ENCODE data around the gene MINK1.

Gene MINK1

DNA sequence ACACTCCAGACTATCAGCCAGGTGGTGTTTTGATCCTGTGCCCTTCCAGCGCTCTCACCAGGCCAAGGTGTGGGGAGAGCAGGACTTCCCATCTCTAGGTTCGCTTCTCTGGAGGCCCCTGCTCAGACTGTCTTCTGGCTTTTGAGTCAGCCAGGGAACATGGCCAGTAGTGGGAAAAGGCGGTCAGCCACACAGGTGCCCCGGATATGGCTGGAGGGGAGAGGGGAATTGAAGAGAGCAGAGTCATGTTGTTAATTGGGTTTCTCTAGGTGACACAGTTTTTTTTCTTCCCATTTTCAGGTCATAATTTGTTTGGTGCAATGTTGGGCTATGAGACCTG lies 1.5 kb downstream of the MINK1 start:
- peak overlapping the region; percentile 93 for H3K4ac ChIP-seq (ENCODE audit: low read depth, low read length)
- H4K8ac ChIP-seq (ENCODE audit: low read depth, low read length), result no peak overlapping the region
- peak overlapping the region; percentile 98 for H3K4me2 ChIP-seq (ENCODE audit: low read length)
- no peaks in the 10 kb centered on the region for H3K9me3 ChIP-seq (ENCODE audit: insufficient read depth, low read depth, low read length)
- no peaks in the 10 kb centered on the region for H3K27me3 ChIP-seq (ENCODE audit: insufficient read depth, low read length)
- peak overlapping the region; percentile 6 for H4K12ac ChIP-seq (ENCODE audit: low read depth, low read length)
- H3K27ac ChIP-seq (ENCODE audit: low read depth, low read length), result peak overlapping the region; percentile 72
- peaks cover 13 to 22% of the 10 kb centered on the region in 2 experiments for H3K4me1 ChIP-seq (ENCODE audit: control insufficient read depth in 1 of 2, insufficient read depth in 2 of 2, low read length in 2 of 2)
- H3K18ac ChIP-seq (ENCODE audit: low read length), result peak overlapping the region; percentile 35
- H3K4me3 ChIP-seq (ENCODE audit: low read depth, low read length), result no peak overlapping the region
- no peak overlapping the region for H2BK12ac ChIP-seq (ENCODE audit: low read length)
- peaks cover 5 to 7% of the 10 kb centered on the region in 2 experiments for H3K36me3 ChIP-seq (ENCODE audit: control insufficient read depth in 1 of 2, insufficient read depth in 2 of 2, low read length in 2 of 2)
- peak overlapping the region; percentile 60 for H2AK5ac ChIP-seq (ENCODE audit: low read length)
- H3K79me1 ChIP-seq (ENCODE audit: low read length), result peaks cover 11% of the 10 kb centered on the region
- no peak overlapping the region for H2BK5ac ChIP-seq (ENCODE audit: low read depth, low read length, poor library complexity)
- peak overlapping the region; percentile 19 for H3K14ac ChIP-seq (ENCODE audit: low read length)
- H3K79me2 ChIP-seq (ENCODE audit: control insufficient read depth, insufficient read depth, low read length, poor library complexity), result peaks cover 31% of the 10 kb centered on the region
- no peak overlapping the region for H2AFZ ChIP-seq (ENCODE audit: insufficient read depth, low read length, poor library complexity)
- peak overlapping the region; percentile 82 for H3K23ac ChIP-seq (ENCODE audit: low read length)
- H2BK120ac ChIP-seq (ENCODE audit: insufficient read depth, low read length, poor library complexity), result no peak overlapping the region
- DNase-seq, result no peak
- H3K9ac ChIP-seq (ENCODE audit: low read length), result no peak overlapping the region
- WGBS (ENCODE audit: extremely low coverage, insufficient coverage, insufficient read length), result no CpG with 5 or more reads among the region's 4 CpGs
- H4K91ac ChIP-seq (ENCODE audit: low read depth, low read length), result no peak overlapping the region

DNA sequence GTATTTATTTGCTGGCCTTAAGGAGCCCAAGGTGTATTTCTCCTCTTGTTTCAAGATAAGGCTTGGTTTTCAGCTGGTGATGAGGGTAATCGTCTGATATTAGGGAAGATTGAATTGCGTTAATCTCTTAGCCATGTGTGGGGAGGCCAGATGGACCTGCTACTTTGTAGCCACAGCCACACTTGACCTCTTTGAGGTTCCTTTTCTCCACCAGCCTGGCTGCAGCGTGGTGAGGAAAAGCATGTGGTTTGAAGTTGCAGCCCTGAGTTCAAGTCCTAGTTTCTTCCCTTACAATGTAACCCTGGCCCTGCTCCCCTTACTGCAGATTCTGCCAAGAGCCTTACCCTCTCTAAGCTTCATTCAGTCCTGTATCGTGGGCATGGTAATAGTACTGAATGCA lies 3.1 kb downstream of the MINK1 start:
- Histone ChIP-seq H3K9me3 (ENCODE audit: insufficient read depth, low read depth, low read length) (no peaks in the 10 kb centered on the region), H2BK12ac (ENCODE audit: low read length) (no peak overlapping the region), H3K18ac (ENCODE audit: low read length) (no peak overlapping the region), H3K79me1 (ENCODE audit: low read length) (peaks cover 11% of the 10 kb centered on the region), H3K14ac (ENCODE audit: low read length) (no peak overlapping the region), H2AK5ac (ENCODE audit: low read length) (no peak overlapping the region), H4K91ac (ENCODE audit: low read depth, low read length) (no peak overlapping the region), H3K4ac (ENCODE audit: low read depth, low read length) (peak overlapping the region; percentile 61), H3K4me2 (ENCODE audit: low read length) (no peak overlapping the region), H4K8ac (ENCODE audit: low read depth, low read length) (no peak overlapping the region), H2BK120ac (ENCODE audit: insufficient read depth, low read length, poor library complexity) (no peak overlapping the region), H3K27me3 (ENCODE audit: insufficient read depth, low read length) (no peaks in the 10 kb centered on the region), H2AFZ (ENCODE audit: insufficient read depth, low read length, poor library complexity) (no peak overlapping the region), H3K79me2 (ENCODE audit: control insufficient read depth, insufficient read depth, low read length, poor library complexity) (peaks cover 31% of the 10 kb centered on the region), H3K23ac (ENCODE audit: low read length) (no peak overlapping the region), H3K27ac (ENCODE audit: low read depth, low read length) (no peak overlapping the region), H4K12ac (ENCODE audit: low read depth, low read length) (no peak overlapping the region), H3K4me1 (ENCODE audit: control insufficient read depth in 1 of 2, insufficient read depth in 2 of 2, low read length in 2 of 2) (peaks cover 13 to 24% of the 10 kb centered on the region in 2 experiments), H3K9ac (ENCODE audit: low read length) (no peak overlapping the region), H3K36me3 (ENCODE audit: control insufficient read depth in 1 of 2, insufficient read depth in 2 of 2, low read length in 2 of 2) (peaks cover 8 to 12% of the 10 kb centered on the region in 2 experiments), H3K4me3 (ENCODE audit: low read depth, low read length) (no peak overlapping the region), H2BK5ac (ENCODE audit: low read depth, low read length, poor library complexity) (no peak overlapping the region)
- WGBS (ENCODE audit: extremely low coverage, insufficient coverage, insufficient read length), result no CpG with 5 or more reads among the region's 4 CpGs
- no peak for DNase-seq

DNA sequence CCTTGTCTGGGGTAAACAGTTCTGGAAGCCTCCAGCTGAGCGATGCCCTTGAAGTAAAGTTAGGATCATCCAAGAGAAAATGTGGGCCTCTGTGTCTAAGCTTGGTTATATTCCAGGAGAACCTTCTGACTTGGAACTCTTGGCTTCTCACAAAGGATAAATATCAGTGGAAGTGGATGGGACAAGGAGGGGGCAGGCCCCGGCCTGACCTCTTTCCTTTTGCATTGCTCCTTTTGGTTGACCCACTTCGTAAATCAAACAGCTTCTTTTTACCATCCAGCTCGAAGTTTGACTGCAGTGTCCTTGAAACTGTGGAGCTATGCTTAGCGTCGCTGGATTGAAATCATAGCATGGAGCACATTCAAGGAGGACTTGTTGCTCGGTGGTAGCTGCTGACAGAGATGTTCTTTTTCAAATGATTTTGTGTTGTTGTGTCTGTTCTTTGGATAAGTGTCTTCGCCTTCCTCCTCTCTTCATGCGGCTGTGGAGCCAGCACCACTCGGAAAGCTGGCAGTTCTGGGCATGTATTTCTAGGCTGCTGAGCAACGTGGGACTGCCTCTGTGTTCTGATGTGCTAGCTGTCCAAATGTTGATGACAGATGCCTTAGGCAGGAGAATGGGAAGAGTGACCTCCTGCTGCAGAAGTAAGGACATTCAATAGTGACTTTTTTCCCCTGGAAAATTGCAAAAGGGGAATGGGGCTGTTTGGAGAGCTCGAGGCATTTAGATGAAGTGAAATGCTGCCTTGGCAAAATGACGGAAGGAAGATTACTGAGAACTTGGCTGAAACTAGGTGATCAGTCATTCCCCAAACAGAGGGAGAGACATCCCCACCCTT lies 4.5 kb downstream of the MINK1 start:
- Histone ChIP-seq H3K79me1 (ENCODE audit: low read length) (peaks cover 11% of the 10 kb centered on the region), H3K4me2 (ENCODE audit: low read length) (no peak overlapping the region), H4K12ac (ENCODE audit: low read depth, low read length) (no peak overlapping the region), H3K4me1 (ENCODE audit: control insufficient read depth in 1 of 2, insufficient read depth in 2 of 2, low read length in 2 of 2) (peaks cover 13 to 24% of the 10 kb centered on the region in 2 experiments), H3K23ac (ENCODE audit: low read length) (no peak overlapping the region), H3K9me3 (ENCODE audit: insufficient read depth, low read depth, low read length) (no peaks in the 10 kb centered on the region), H3K18ac (ENCODE audit: low read length) (no peak overlapping the region), H3K79me2 (ENCODE audit: control insufficient read depth, insufficient read depth, low read length, poor library complexity) (peaks cover 31% of the 10 kb centered on the region), H3K27ac (ENCODE audit: low read depth, low read length) (no peak overlapping the region), H2AFZ (ENCODE audit: insufficient read depth, low read length, poor library complexity) (no peak overlapping the region), H4K91ac (ENCODE audit: low read depth, low read length) (no peak overlapping the region), H2BK12ac (ENCODE audit: low read length) (no peak overlapping the region), H3K27me3 (ENCODE audit: insufficient read depth, low read length) (no peaks in the 10 kb centered on the region), H2AK5ac (ENCODE audit: low read length) (no peak overlapping the region), H3K14ac (ENCODE audit: low read length) (no peak overlapping the region), H3K4me3 (ENCODE audit: low read depth, low read length) (no peak overlapping the region), H4K8ac (ENCODE audit: low read depth, low read length) (no peak overlapping the region), H3K4ac (ENCODE audit: low read depth, low read length) (peak overlapping the region; percentile 59), H2BK120ac (ENCODE audit: insufficient read depth, low read length, poor library complexity) (no peak overlapping the region), H2BK5ac (ENCODE audit: low read depth, low read length, poor library complexity) (no peak overlapping the region), H3K9ac (ENCODE audit: low read length) (no peak overlapping the region), H3K36me3 (ENCODE audit: control insufficient read depth in 1 of 2, insufficient read depth in 2 of 2, low read length in 2 of 2) (peaks cover 8 to 13% of the 10 kb centered on the region in 2 experiments)
- no CpG with 5 or more reads among the region's 13 CpGs for WGBS (ENCODE audit: extremely low coverage, insufficient coverage, insufficient read length)
- no peak for DNase-seq

DNA sequence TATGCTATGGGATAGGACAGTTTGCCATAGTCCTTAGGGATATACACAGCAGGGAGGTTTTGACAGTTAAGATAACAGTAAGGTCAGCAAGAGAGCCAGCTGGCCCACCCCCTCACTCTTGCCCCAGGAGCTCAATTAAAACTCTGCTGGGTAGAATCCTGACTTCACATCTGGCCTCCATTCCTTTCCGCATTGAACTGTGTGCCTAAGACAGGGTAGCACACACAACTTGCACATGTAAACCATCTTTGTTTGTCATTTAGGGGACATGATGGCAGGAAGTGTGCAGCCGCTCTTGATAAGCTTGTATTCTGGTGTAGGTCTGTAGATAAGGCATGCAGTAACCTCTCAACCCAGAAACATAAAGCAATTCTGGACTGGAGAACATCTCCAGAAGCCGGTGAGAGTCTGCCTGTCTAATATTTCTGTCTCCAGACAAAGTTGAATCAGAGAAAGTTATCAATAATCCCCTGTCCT lies 5.2 kb downstream of the MINK1 start:
- Histone ChIP-seq H2BK120ac (ENCODE audit: insufficient read depth, low read length, poor library complexity) (no peak overlapping the region), H4K12ac (ENCODE audit: low read depth, low read length) (no peak overlapping the region), H3K4ac (ENCODE audit: low read depth, low read length) (peak overlapping the region; percentile 59), H3K4me2 (ENCODE audit: low read length) (no peak overlapping the region), H3K4me1 (ENCODE audit: control insufficient read depth in 1 of 2, insufficient read depth in 2 of 2, low read length in 2 of 2) (peaks cover 13 to 24% of the 10 kb centered on the region in 2 experiments), H2AK5ac (ENCODE audit: low read length) (no peak overlapping the region), H4K91ac (ENCODE audit: low read depth, low read length) (no peak overlapping the region), H2BK12ac (ENCODE audit: low read length) (no peak overlapping the region), H2BK5ac (ENCODE audit: low read depth, low read length, poor library complexity) (no peak overlapping the region), H3K36me3 (ENCODE audit: control insufficient read depth in 1 of 2, insufficient read depth in 2 of 2, low read length in 2 of 2) (peaks cover 8 to 13% of the 10 kb centered on the region in 2 experiments), H3K9ac (ENCODE audit: low read length) (no peak overlapping the region), H3K27me3 (ENCODE audit: insufficient read depth, low read length) (no peaks in the 10 kb centered on the region), H3K18ac (ENCODE audit: low read length) (no peak overlapping the region), H3K79me1 (ENCODE audit: low read length) (peaks cover 6% of the 10 kb centered on the region), H3K23ac (ENCODE audit: low read length) (no peak overlapping the region), H3K14ac (ENCODE audit: low read length) (no peak overlapping the region), H3K4me3 (ENCODE audit: low read depth, low read length) (no peak overlapping the region), H3K27ac (ENCODE audit: low read depth, low read length) (no peak overlapping the region), H2AFZ (ENCODE audit: insufficient read depth, low read length, poor library complexity) (no peak overlapping the region), H4K8ac (ENCODE audit: low read depth, low read length) (no peak overlapping the region), H3K79me2 (ENCODE audit: control insufficient read depth, insufficient read depth, low read length, poor library complexity) (peaks cover 30% of the 10 kb centered on the region), H3K9me3 (ENCODE audit: insufficient read depth, low read depth, low read length) (no peaks in the 10 kb centered on the region)
- DNase-seq, result no peak
- no CpG with 5 or more reads among the region's 3 CpGs for WGBS (ENCODE audit: extremely low coverage, insufficient coverage, insufficient read length)

Data from trophoblast cell (in vitro differentiated cells and primary cell).